Panc1 (cell line): Measurements from ENCODE around the gene NPHP4. TPM values are rescaled to one million over a fixed set of nuclear protein-coding genes. Genes with fewer than 3 reads are reported as not detected.

ENCODE experiments used
- ATAC-seq: fragments of 200-7000 bp; cut with Tn5 transposase; 2 replicates; pipeline ENCODE4 v1.9.1; 2020; ENCODE audit warnings: mild to moderate bottlenecking, moderate library complexity
- BruUV-seq: library from RNA; stranded (reverse); fragments of 400-500 nt; replicated peaks from 2 replicates; lab custom pipeline; 2021; lab: Mats Ljungman, UMichigan
- CTCF ChIA-PET: fragments of 300-600 bp; sonication (Branson Sonifier 250); formaldehyde crosslinking; loops from one replicate; lab custom pipeline; 2022; ENCODE audit warnings: antibody characterized with exemption; lab: Charles Lee
- POLR2A ChIA-PET: fragments of 300-600 bp; sonication (Branson Sonifier 250); formaldehyde crosslinking; loops from one replicate; lab custom pipeline; 2022; ENCODE audit warnings: antibody characterized with exemption; lab: Charles Lee
- DNase-seq: peaks from one replicate; pipeline ENCODE4 v3.0.0-alpha.2; 2010; ENCODE audit warnings: low read depth, low spot score
- H3K27ac ChIP-seq: 2 replicates; pipeline ENCODE4 v1.5.1; 2011; ENCODE audit warnings: mild to moderate bottlenecking, low read length, inconsistent platforms
- H3K27me3 ChIP-seq: fragments of 200-500 bp; sonication (Bioruptor generic); 2 replicates; pipeline ENCODE4 v1.6.0; 2014; ENCODE audit warnings: low read length, inconsistent platforms; ENCODE audit not compliant: control insufficient read depth, insufficient read depth
- H3K36me3 ChIP-seq: fragments of 200-500 bp; sonication (Bioruptor generic); 2 replicates; pipeline ENCODE4 v1.5.1; 2014; ENCODE audit warnings: inconsistent platforms, mild to moderate bottlenecking, low read length, moderate library complexity; ENCODE audit not compliant: control insufficient read depth, insufficient read depth
- H3K4me1 ChIP-seq: 2 replicates; pipeline ENCODE4 v1.5.1; 2011; ENCODE audit warnings: inconsistent platforms, mild to moderate bottlenecking, low read length, moderate library complexity; ENCODE audit not compliant: control insufficient read depth, insufficient read depth
- H3K4me3 ChIP-seq, 2 experiments: 2 replicates each; pipeline ENCODE4 v1.5.1; 2011 to 2012; ENCODE audit warnings: low read depth in 2 of 2, low read length in 2 of 2, mild to moderate bottlenecking in 2 of 2, inconsistent platforms in 1 of 2, moderate library complexity in 1 of 2
- H3K9me3 ChIP-seq: fragments of 200-500 bp; sonication (Bioruptor generic); 2 replicates; pipeline ENCODE4 v1.5.1; 2014; ENCODE audit warnings: low read depth, mild to moderate bottlenecking, inconsistent platforms, low read length, moderate library complexity; ENCODE audit not compliant: control insufficient read depth, insufficient read depth
- CTCF ChIP-seq: fragments of 450-650 bp; IDR thresholded peaks from 2 replicates; pipeline ENCODE4 v1.5.1; 2017; ENCODE audit warnings: mild to moderate bottlenecking
- POLR2AphosphoS5 ChIP-seq: IDR thresholded peaks from 2 replicates; pipeline ENCODE4 v1.6.1; 2012; ENCODE audit warnings: mild to moderate bottlenecking, low read depth, low read length, moderate library complexity
- REST ChIP-seq, 2 experiments: IDR thresholded peaks; 2 replicates each; pipeline ENCODE4 v1.6.1; 2011 to 2012; ENCODE audit warnings: low read depth in 2 of 2, control low read depth in 1 of 2, low read length in 1 of 2, mild to moderate bottlenecking in 1 of 2, moderate library complexity in 1 of 2; ENCODE audit not compliant: insufficient read depth in 1 of 2
- SIN3A ChIP-seq: IDR thresholded peaks from 2 replicates; pipeline ENCODE4 v1.6.1; 2012; ENCODE audit warnings: low read depth, mild to moderate bottlenecking, low read length, moderate library complexity, borderline replicate concordance; ENCODE audit not compliant: insufficient read depth
- TCF7L2 ChIP-seq: IDR thresholded peaks from 2 replicates; pipeline ENCODE4 v1.6.1; 2011; ENCODE audit warnings: mild to moderate bottlenecking, low read depth, low read length, inconsistent platforms
- in situ Hi-C: cut with HindIII; loops from 2 replicates; pipeline ENCODE4 v1.10.0; 2016; ENCODE audit warnings: low sequenced_read_pairs, low pct_unique_long_range_greater_than_20kb
- intact Hi-C: fragments of 100-400 bp; cut with micrococcal nuclease; formaldehyde crosslinking; loops from one replicate; pipeline ENCODE4 v1.10.0; 2022; ENCODE audit not compliant: unreplicated experiment
- total RNA-seq: library from RNA; stranded (reverse); gene quantifications from one replicate; pipeline ENCODE4 v1.2.1, GENCODE V29; 2021; ENCODE audit not compliant: unreplicated experiment

Gene NPHP4
- total RNA-seq, 1 experiment from 2014 or later: 20.1 TPM

- POLR2A ChIA-PET: no interaction called here
- intact Hi-C loops: no loop called here
Measured at GRCh38 chr1:5828308-5828935, 163.8 kb downstream of the NPHP4 start.

GRCh38 chr1:5827516-5827915, 164.7 kb downstream of the NPHP4 start:
- intact Hi-C loops: no loop called here
- POLR2A ChIA-PET: no interaction called here

More at GRCh38 chr1:5828308-5828935, 163.8 kb downstream of the NPHP4 start:
- Histone ChIP-seq H3K27ac (no peak overlapping the region), H3K4me1 (no peaks in the 10 kb centered on the region), H3K4me3 (no peak overlapping the region), H3K27me3 (no peaks in the 10 kb centered on the region), H3K36me3 (no peaks in the 10 kb centered on the region), H3K9me3 (no peaks in the 10 kb centered on the region)
- no peak for DNase-seq
- TF ChIP-seq REST (IDR thresholded peaks at IDR 0.05; ENCODE audit: insufficient read depth in 1 of 2, low read depth in 2 of 2, low read length in 1 of 2) (no peak), TCF7L2 (no peak), POLR2AphosphoS5 (no peak)
- BruUV-seq: no TSS peak
- CTCF ChIA-PET: interaction anchor here (0.6 kb wide), 1 partner anchor 13 kb away, joined by 4 read pairs; no protein-coding TSS in a partner anchor
- in situ Hi-C loops: no loop called here
- no peak for ATAC-seq

More at GRCh38 chr1:5827516-5827915, 164.7 kb downstream of the NPHP4 start:
- TF ChIP-seq CTCF (no peak), TCF7L2 (no peak), SIN3A (no peak), POLR2AphosphoS5 (no peak), REST (IDR thresholded peaks at IDR 0.05; ENCODE audit: insufficient read depth in 1 of 2, low read depth in 2 of 2, low read length in 1 of 2) (no peak)
- Histone ChIP-seq H3K27ac (no peak overlapping the region), H3K4me3 (no peak overlapping the region), H3K27me3 (no peaks in the 10 kb centered on the region), H3K4me1 (no peaks in the 10 kb centered on the region), H3K9me3 (no peaks in the 10 kb centered on the region), H3K36me3 (no peaks in the 10 kb centered on the region)
- DNase-seq: no peak
- BruUV-seq: no TSS peak
- in situ Hi-C loops: no loop called here
- CTCF ChIA-PET: no interaction called here
- ATAC-seq: no peak
